T-helper 22 cell (primary cell): ENCODE measurements around the gene LCNL1.
A peak's percentile ranks its signal among the peaks of the same experiment; 100 is the strongest.

Experiments used
- DNase-seq: peaks from one replicate; pipeline ENCODE4 v3.0.0-alpha.2; 2020; ENCODE audit warnings: low read depth

The LCNL1 gene

DNA sequence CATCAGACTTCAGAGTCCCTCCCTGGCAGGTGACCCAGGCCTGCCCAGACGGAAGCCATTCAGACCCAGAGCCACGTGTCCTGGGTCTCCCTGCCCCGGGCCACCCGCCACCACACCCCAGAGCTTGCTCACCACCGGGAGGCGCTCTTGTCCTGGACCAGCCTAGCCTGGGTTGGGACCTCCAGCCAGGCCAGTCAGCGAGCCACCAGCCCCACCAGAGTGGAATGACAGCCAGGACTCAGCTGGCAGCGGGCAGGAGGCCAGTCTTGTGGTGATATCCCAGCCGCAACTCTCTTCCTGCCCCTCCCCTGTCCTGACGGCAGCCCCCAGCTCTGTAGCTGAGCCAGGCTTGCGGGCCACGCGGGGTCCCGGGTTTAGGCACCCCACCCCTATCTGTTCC is 7.1 kb upstream of the LCNL1 start:
- no peak for DNase-seq

DNA sequence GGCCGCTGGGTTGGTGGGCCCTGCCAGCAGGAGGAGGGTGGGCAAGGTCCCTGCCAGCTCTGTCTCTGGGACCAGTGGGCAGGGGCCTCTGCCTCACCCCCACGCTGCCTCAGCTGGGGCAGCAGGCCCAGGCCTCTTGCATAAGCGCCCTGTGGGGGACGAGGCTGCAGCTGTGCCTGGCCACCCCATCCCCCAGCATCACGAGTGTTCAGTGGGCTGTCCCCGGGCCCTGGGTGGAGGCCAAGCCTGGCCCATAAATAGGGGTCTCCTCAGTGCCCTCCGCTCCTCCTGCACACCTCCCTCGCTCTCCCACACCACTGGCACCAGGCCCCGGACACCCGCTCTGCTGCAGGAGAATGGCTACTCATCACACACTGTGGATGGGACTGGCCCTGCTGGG is 5.6 kb upstream of the LCNL1 start, which contains the start of gene PTGDS:
TSS of gene PTGDS (plus strand) at position 282 of the 400 bp plus-strand sequence. CDS start at position 357, 75 bp downstream.
- no peak for DNase-seq

DNA sequence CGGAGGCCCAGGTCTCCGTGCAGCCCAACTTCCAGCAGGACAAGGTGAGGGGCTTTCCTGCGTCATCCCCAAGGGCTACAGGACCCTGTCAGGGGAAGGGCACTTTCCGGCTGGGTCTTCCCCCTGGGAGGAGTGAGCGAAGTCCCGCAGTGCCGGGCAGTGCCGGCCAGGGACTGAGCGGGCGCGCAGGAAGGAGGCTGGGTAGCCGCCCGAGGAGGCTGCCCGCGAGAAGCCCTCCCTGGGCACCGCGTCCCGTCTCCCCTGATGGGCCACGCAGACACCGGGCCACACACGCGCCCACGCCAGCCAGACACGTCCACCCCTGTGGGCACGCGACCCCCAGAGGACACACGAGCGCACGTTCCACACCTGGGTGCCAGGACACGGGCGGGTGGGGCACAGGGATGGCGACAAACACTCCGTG is 5.1 kb upstream of the LCNL1 start:
- DNase-seq, result no peak

- DNase-seq, result peak; percentile 68
Observed at GRCh38 chr9:136978073-136978864, 4.5 kb upstream of the LCNL1 start.

DNA sequence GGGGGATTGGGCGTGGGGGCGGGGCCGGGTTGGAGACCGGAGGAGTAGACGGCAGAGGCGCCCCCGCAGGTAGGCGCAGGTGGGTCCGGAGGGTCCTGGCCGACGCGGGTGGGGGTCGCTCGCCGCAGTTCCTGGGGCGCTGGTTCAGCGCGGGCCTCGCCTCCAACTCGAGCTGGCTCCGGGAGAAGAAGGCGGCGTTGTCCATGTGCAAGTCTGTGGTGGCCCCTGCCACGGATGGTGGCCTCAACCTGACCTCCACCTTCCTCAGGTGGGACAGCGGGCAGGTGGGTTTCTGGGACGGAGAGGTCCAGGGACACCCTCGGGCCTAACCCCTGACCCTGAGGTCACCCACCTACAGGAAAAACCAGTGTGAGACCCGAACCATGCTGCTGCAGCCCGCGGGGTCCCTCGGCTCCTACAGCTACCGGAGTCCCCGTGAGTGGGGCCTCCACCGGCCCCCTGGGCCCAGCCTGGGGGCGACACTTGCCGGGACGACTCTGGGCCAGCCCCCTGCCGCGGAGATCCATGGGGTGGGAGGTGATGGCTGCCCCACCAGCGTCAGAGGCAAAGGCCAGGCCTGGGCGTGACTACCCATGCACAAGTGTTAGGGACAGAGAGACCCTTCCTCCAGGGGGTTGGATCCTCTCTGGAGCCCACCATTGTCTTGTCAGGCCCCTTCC is 3.8 kb upstream of the LCNL1 start:
- no peak for DNase-seq

DNA sequence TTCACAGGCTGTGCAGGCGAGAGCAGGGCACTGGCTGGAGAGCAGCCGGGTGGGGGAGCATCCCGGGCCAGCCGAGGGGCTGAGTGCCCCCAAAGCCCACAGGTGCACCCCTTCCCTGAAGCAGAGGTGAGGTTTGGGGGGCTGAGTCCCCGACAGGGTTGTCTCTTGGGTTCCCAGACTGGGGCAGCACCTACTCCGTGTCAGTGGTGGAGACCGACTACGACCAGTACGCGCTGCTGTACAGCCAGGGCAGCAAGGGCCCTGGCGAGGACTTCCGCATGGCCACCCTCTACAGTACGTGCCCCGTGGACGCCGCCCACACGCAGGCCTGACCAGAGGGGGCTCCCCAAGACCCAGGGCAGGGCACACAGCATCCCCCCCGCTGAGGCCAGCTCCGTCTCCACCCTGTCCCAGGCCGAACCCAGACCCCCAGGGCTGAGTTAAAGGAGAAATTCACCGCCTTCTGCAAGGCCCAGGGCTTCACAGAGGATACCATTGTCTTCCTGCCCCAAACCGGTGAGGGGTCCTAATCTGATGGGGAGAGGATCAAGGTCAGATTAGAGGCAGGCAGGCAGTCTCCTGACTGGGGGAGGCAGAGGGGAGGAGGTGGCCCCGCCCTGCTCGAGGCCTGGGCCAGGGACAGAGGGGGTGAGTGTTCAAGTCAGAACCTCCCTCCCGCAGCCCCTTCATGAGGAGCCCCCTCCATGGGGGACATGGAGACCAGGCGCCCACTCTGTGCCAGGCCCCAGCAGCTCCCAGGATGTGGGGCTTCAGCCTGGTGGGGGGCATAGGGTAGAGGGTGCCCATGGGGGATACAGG is 2.8 kb upstream of the LCNL1 start:
- no peak for DNase-seq

DNA sequence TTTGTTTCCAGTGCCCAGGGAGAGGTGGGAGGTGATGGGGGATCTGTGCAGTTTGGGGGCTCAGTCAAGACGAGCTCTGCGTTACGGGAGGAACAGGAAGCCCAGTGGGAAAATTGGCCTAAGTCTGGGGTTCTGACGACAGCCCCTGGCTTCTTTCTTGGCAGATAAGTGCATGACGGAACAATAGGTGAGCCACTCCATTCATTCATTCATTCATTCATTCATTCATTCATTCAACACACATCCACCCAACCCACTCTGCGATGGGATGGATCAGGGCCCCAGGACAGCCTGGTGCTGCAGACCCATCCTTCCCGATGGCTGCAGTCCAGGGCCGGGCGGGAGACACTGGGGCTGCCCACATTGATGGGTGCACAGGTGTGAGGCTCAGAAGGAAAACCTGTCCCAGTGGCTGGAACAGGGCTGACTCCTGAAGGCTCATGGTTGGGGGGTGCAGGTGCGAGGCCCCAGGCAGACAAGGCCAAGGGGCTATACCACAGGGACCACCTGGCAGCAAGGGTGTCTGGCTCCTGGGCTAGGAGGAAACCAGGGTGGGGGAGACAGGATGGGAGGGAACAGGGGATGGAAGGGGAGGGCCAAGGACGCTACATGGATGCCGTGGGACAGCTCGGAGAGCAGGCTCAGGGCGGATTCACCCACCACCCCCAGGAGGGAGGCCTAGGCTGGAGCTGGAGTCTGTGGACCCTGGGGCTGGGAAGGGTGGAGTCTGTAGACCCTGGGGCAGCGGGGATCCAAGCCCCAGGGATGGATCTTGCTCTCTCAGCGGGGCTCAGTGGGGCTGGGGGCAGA is 1.9 kb upstream of the LCNL1 start:
- no peak for DNase-seq

GRCh38 chr9:136981588-136982231 is 1.1 kb upstream of the LCNL1 start:
- no peak for DNase-seq

GRCh38 chr9:136983167-136983566 is 374 bp downstream of the LCNL1 start:
- no peak for DNase-seq

DNA sequence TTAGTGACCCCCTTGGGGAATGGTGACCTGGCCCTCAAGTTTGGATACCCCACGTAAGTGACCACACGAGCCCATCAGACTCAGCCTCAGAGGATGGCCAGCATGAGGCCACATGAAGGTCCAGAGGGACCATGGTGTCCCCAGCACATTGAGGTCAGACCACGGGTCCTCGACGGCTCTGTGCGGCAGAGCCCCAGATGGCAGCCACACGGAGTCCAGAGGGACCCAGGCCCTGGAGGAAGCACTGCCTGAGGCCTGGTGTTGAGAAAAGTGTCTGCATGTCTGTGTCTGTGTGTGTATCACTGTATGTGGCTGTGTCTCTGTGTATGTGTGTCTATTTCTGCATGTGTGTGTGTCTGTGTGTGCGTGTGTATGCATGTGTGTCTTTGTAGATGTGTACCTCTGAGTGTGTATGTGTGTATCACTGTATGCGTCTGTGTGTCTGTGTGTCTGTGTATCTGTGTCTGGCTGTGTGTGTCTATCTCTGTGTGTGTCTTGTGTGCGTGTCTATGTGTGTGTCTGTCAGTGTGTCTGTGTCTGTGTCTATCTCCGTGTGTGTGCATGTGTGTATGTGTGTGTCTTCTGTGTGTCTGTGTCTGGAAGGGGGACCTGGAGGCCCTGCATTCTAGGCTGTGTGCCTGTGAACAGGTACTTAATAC is 992 bp downstream of the LCNL1 start:
- DNase-seq, result no peak

- no peak for DNase-seq
Observed at GRCh38 chr9:136984464-136985026, 1.8 kb downstream of the LCNL1 start.

- no peak for DNase-seq
Observed at GRCh38 chr9:136985027-136985602, 2.3 kb downstream of the LCNL1 start.

- no peak for DNase-seq
Observed at GRCh38 chr9:136985853-136986252, 3.1 kb downstream of the LCNL1 start.

GRCh38 chr9:136988872-136989271 is 6.1 kb downstream of the LCNL1 start:
- DNase-seq, result no peak

DNA sequence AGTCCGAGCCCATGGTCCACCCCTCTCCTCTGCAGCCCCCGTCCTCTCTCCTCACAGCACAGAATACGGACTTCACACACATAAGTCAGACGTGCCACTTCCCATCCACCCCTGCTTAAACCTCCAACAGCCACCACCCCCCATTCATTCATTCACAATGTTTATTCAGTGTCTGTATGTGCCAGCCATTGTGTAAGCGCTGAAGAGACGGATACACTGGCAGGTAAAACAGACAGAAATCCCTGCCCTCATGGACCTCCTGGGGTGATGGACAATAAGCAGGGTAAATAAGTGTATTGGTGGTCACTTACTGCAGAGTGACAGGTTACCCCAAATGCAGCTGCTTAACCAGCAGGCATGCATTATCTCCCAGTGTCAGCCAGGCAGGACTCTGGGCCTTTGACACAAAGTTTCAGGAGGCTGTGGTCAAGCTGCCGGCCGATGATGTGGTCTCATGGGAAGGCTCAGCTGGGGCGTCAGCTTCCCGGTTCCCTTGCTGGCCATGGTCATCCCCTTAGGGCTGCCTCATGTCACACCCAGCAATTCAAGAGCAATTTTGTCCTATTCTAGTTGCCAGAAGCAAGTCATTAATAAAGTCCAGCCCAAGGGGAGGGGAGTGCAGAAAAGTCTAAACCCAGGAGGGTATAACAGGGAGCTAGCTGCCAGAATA is 7.6 kb downstream of the LCNL1 start:
- DNase-seq, result no peak

GRCh38 chr9:136991993-136992818 is 9.4 kb downstream of the LCNL1 start, which contains the start of gene PAXX:
PAXX (plus strand) TSS chr9:136992422; CDS start chr9:136992444, 22 bp downstream.
- peak; percentile 87 for DNase-seq

GRCh38 chr9:136992819-136993369 is 10.1 kb downstream of the LCNL1 start:
- no peak for DNase-seq
